Parathyroid adenoma (tissue), 2 donors: ENCODE results near the gene LYRM2.

Experiments
- H2AFZ ChIP-seq: fragments of 300-600 bp; sonication (generic); one replicate; pipeline ENCODE4 v1.7.0; 2017; ENCODE audit warnings: antibody characterized with exemption, mild to moderate bottlenecking
- H3K27ac ChIP-seq: fragments of 300-600 bp; sonication (generic); one replicate; pipeline ENCODE4 v1.7.0; 2017
- H3K27me3 ChIP-seq: fragments of 300-600 bp; sonication (generic); one replicate; pipeline ENCODE4 v1.7.0; 2017; ENCODE audit warnings: low read length; ENCODE audit not compliant: control insufficient read depth, insufficient read depth
- H3K36me3 ChIP-seq: fragments of 300-600 bp; sonication (generic); one replicate; pipeline ENCODE4 v1.7.0; 2017; ENCODE audit warnings: low read length; ENCODE audit not compliant: control insufficient read depth, insufficient read depth
- H3K4me1 ChIP-seq: fragments of 300-600 bp; sonication (generic); one replicate; pipeline ENCODE4 v1.7.0; 2017; ENCODE audit warnings: control low read depth
- H3K4me2 ChIP-seq: fragments of 300-600 bp; sonication (generic); one replicate; pipeline ENCODE4 v1.7.0; 2017; ENCODE audit warnings: low read length
- H3K4me3 ChIP-seq: fragments of 300-600 bp; sonication (generic); one replicate; pipeline ENCODE4 v1.7.0; 2017; ENCODE audit warnings: low read depth, low read length
- H3K79me2 ChIP-seq: fragments of 300-600 bp; sonication (generic); one replicate; pipeline ENCODE4 v1.7.0; 2017; ENCODE audit warnings: control low read depth
- H3K9ac ChIP-seq: fragments of 300-600 bp; sonication (generic); one replicate; pipeline ENCODE4 v1.7.0; 2017; ENCODE audit warnings: mild to moderate bottlenecking
- H3K9me3 ChIP-seq: fragments of 300-600 bp; sonication (generic); one replicate; pipeline ENCODE4 v1.7.0; 2017; ENCODE audit warnings: low read length; ENCODE audit not compliant: control insufficient read depth
- CTCF ChIP-seq: fragments of 300-600 bp; sonication (generic); IDR thresholded peaks from one replicate; pipeline ENCODE4 v1.7.0; 2017; ENCODE audit warnings: antibody characterized with exemption, mild to moderate bottlenecking
- donor health status: primary hyperparathyroidism.

LYRM2 gene

GRCh38 chr6:89589297-89590025 lies 49.1 kb downstream of the LYRM2 start:
- no peak overlapping the region for H3K4me3 ChIP-seq
- H3K9me3 ChIP-seq: no peaks in the 10 kb centered on the region
- no peak overlapping the region for H3K4me2 ChIP-seq
- H3K27ac ChIP-seq: no peak overlapping the region
- no peaks in the 10 kb centered on the region for H3K4me1 ChIP-seq
- H2AFZ ChIP-seq: no peak overlapping the region
- TF ChIP-seq CTCF: no peak
- H3K79me2 ChIP-seq: no peaks in the 10 kb centered on the region
- no peaks in the 10 kb centered on the region for H3K27me3 ChIP-seq
- H3K9ac ChIP-seq: no peak overlapping the region
- no peaks in the 10 kb centered on the region for H3K36me3 ChIP-seq

- H2AFZ ChIP-seq: no peak overlapping the region
Measured at GRCh38 chr6:89585154-89585553, 53.4 kb downstream of the LYRM2 start.

GRCh38 chr6:89584539-89584938 lies 54.0 kb downstream of the LYRM2 start:
- no peaks in the 10 kb centered on the region for H3K9me3 ChIP-seq
- no peaks in the 10 kb centered on the region for H3K36me3 ChIP-seq
- no peak overlapping the region for H3K9ac ChIP-seq
- no peak overlapping the region for H3K4me3 ChIP-seq
- H3K4me2 ChIP-seq: no peak overlapping the region
- no peak overlapping the region for H3K27ac ChIP-seq
- H2AFZ ChIP-seq: no peak overlapping the region
- H3K4me1 ChIP-seq: no peaks in the 10 kb centered on the region
- TF ChIP-seq CTCF: no peak
- no peaks in the 10 kb centered on the region for H3K27me3 ChIP-seq
- no peaks in the 10 kb centered on the region for H3K79me2 ChIP-seq

More at GRCh38 chr6:89585154-89585553, 53.4 kb downstream of the LYRM2 start:
- Histone ChIP-seq H3K27ac (no peak overlapping the region), H3K36me3 (no peaks in the 10 kb centered on the region), H3K4me2 (no peak overlapping the region), H3K9me3 (no peaks in the 10 kb centered on the region), H3K27me3 (no peaks in the 10 kb centered on the region), H3K79me2 (no peaks in the 10 kb centered on the region), H3K9ac (no peak overlapping the region), H3K4me1 (no peaks in the 10 kb centered on the region), H3K4me3 (no peak overlapping the region)
- no peak for TF ChIP-seq CTCF

GRCh38 chr6:89583559-89583958 lies 55.0 kb downstream of the LYRM2 start:
- Histone ChIP-seq H3K36me3 (no peaks in the 10 kb centered on the region), H3K27me3 (no peaks in the 10 kb centered on the region), H3K4me1 (no peaks in the 10 kb centered on the region), H3K9me3 (no peaks in the 10 kb centered on the region), H2AFZ (no peak overlapping the region), H3K27ac (no peak overlapping the region), H3K79me2 (no peaks in the 10 kb centered on the region), H3K9ac (no peak overlapping the region), H3K4me3 (no peak overlapping the region), H3K4me2 (no peak overlapping the region)
- no peak for TF ChIP-seq CTCF
